ENCODE measurements around the gene SLC35C1. TPM values are rescaled to one million over a fixed set of nuclear protein-coding genes. Genes with fewer than 3 reads are reported as not detected.
A peak's percentile ranks its signal among the peaks of the same experiment; 100 is the strongest.

SLC35C1 gene
- total RNA-seq, 1 donor from 2014 or later, result 19.5 TPM

- no peak for DNase-seq (ENCODE audit: extremely low spot score, unreplicated experiment)
- peak overlapping the region; percentile 89 for H3K4me3 Mint-ChIP-seq
- peaks cover 23% of the 10 kb centered on the region for H3K4me1 Mint-ChIP-seq (ENCODE audit: unreplicated experiment)
- peaks cover 23% of the 10 kb centered on the region for H3K27me3 Mint-ChIP-seq
- H3K36me3 Mint-ChIP-seq, result no peaks in the 10 kb centered on the region
- H3K27ac Mint-ChIP-seq, result peak overlapping the region; percentile 95
- no peak for TF ChIP-seq CTCF (conservative IDR thresholded peaks at IDR 0.05)
- no peaks in the 10 kb centered on the region for H3K9me3 Mint-ChIP-seq
These were observed 41.3 kb downstream of the SLC35C1 start for GRCh38 chr11:45846174-45846675.

- Mint-ChIP-seq H3K27ac (peak within 1 kb of the TSS; percentile 95), H3K27me3 (peaks cover 23% of the 10 kb centered on the region), H3K36me3 (no peaks in the 10 kb centered on the region), H3K9me3 (no peaks in the 10 kb centered on the region), H3K4me1 (ENCODE audit: unreplicated experiment) (peaks cover 23% of the 10 kb centered on the region), H3K4me3 (peak within 1 kb of the TSS; percentile 89)
- DNase-seq (ENCODE audit: extremely low spot score, unreplicated experiment), result peak; percentile 99
- TF ChIP-seq CTCF (conservative IDR thresholded peaks at IDR 0.05), result no peak
These were observed 42.3 kb downstream of the SLC35C1 start, which contains the start of gene CRY2 for GRCh38 chr11:45846974-45847910. TSS of gene CRY2 (plus strand) at chr11:45847475. CDS start at chr11:45847491, 16 bp downstream.

- no peak for DNase-seq (ENCODE audit: extremely low spot score, unreplicated experiment)
- Mint-ChIP-seq H3K27ac (peak overlapping the region; percentile 83), H3K4me1 (ENCODE audit: unreplicated experiment) (peaks cover 23% of the 10 kb centered on the region), H3K9me3 (no peaks in the 10 kb centered on the region), H3K36me3 (no peaks in the 10 kb centered on the region), H3K27me3 (peaks cover 23% of the 10 kb centered on the region), H3K4me3 (peak overlapping the region; percentile 89)
- TF ChIP-seq CTCF (conservative IDR thresholded peaks at IDR 0.05), result peak; percentile 46
These were observed 43.0 kb downstream of the SLC35C1 start for GRCh38 chr11:45847911-45848316.

- no peak for TF ChIP-seq CTCF (conservative IDR thresholded peaks at IDR 0.05)
- H3K4me3 Mint-ChIP-seq, result peak overlapping the region; percentile 89
- no peaks in the 10 kb centered on the region for H3K36me3 Mint-ChIP-seq
- H3K27me3 Mint-ChIP-seq, result peaks cover 19% of the 10 kb centered on the region
- DNase-seq (ENCODE audit: extremely low spot score, unreplicated experiment), result no peak
- no peaks in the 10 kb centered on the region for H3K9me3 Mint-ChIP-seq
- H3K4me1 Mint-ChIP-seq (ENCODE audit: unreplicated experiment), result peaks cover 19% of the 10 kb centered on the region
- peak overlapping the region; percentile 83 for H3K27ac Mint-ChIP-seq
These were observed 43.7 kb downstream of the SLC35C1 start for GRCh38 chr11:45848654-45849081.

- no peak for DNase-seq (ENCODE audit: extremely low spot score, unreplicated experiment)
- Mint-ChIP-seq H3K27ac (peak overlapping the region; percentile 50), H3K9me3 (no peaks in the 10 kb centered on the region), H3K36me3 (no peaks in the 10 kb centered on the region), H3K4me3 (peak overlapping the region; percentile 67), H3K4me1 (ENCODE audit: unreplicated experiment) (peaks cover 23% of the 10 kb centered on the region), H3K27me3 (peaks cover 14% of the 10 kb centered on the region)
- no peak for TF ChIP-seq CTCF (conservative IDR thresholded peaks at IDR 0.05)
These were observed 45.5 kb downstream of the SLC35C1 start for GRCh38 chr11:45850446-45850845.

Data from type B pancreatic cell (in vitro differentiated cells).